RWPE1 (cell line): Measurements from ENCODE around the gene DISC1.

Source experiments
- CTCF ChIA-PET: fragments of 350-600 bp; sonication (Branson Sonifier 250); formaldehyde crosslinking; extraction: SDS; loops from one replicate; lab custom pipeline; 2021; lab: Yijun Ruan, JAX
- POLR2A ChIA-PET: fragments of 400-600 bp; formaldehyde crosslinking; extraction: SDS; loops from one replicate; lab custom pipeline; 2020; ENCODE audit warnings: antibody characterized with exemption; ENCODE audit not compliant: low non-redundant PET; lab: Yijun Ruan, JAX
- DNase-seq: peaks from one replicate; pipeline ENCODE4 v3.0.0; 2012; ENCODE audit warnings: low spot score
- H3K27ac ChIP-seq: fragments of 450-650 bp; 2 replicates; pipeline ENCODE4 v1.5.1; 2017
- TF ChIP-seq, protein P1 (sequence below): fragments of 450-650 bp; conservative IDR thresholded peaks from 2 replicates; pipeline ENCODE4 v1.5.1; 2017; ENCODE audit warnings: low read depth, mild to moderate bottlenecking

The DISC1 gene

DNA sequence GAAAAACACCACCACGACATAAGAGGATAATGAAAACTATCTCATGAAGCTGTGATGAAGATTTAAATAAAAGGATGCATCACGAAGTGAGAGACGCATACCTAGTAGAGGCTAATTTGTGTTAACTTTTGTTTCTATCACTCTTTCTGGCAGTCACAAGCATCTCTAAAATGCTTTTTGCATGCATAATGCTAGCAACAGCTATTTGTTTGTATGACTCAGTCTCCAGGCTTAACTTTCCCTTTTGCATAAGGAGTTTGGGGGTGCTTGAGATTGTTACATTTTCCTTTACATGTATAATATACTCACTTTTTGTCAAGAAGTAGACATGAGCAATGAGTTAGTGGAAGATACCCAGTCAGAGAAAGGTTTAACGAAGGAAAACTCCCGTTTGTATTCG, 385.4 kb downstream of the DISC1 start:
- ChIA-PET POLR2A (no interaction called here), CTCF (no interaction called here)
- DNase-seq = no peak
- TF ChIP-seq, protein P1, sequence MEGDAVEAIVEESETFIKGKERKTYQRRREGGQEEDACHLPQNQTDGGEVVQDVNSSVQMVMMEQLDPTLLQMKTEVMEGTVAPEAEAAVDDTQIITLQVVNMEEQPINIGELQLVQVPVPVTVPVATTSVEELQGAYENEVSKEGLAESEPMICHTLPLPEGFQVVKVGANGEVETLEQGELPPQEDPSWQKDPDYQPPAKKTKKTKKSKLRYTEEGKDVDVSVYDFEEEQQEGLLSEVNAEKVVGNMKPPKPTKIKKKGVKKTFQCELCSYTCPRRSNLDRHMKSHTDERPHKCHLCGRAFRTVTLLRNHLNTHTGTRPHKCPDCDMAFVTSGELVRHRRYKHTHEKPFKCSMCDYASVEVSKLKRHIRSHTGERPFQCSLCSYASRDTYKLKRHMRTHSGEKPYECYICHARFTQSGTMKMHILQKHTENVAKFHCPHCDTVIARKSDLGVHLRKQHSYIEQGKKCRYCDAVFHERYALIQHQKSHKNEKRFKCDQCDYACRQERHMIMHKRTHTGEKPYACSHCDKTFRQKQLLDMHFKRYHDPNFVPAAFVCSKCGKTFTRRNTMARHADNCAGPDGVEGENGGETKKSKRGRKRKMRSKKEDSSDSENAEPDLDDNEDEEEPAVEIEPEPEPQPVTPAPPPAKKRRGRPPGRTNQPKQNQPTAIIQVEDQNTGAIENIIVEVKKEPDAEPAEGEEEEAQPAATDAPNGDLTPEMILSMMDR = no peak
- H3K27ac ChIP-seq = no peak overlapping the region

DNA sequence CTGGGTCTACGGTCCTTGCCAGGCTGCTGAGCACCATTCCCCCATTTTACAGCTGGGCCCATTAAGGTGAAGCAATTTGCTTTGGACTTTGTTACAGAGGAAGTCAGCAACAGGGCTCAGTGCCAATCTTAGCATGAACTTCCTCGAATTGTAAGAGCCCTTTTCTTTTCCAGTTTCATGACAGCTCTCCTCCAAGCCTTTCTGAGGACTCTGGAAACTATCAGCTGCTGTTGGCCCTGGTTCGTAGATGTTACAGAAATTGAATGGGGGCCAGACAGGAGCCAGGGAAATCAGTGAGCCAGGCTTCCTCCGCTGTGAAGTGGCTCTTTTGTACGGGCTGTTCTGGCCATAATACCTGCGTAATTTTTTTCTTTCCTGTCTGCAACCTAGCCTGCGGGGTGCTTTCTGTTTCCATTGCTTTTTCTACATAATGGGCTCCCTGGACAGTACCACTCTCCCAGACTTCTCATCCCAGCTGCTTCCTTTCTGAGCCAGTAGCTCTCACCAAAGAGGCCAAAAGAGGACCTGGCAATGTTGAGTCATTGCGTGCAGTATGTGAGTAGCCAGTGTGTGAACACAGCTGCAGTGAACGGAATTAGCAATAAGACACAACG, 386.3 kb downstream of the DISC1 start:
- CTCF ChIA-PET = interaction anchor here (0.6 kb wide), 1 partner anchor 165 kb away, joined by 3 read pairs; no protein-coding TSS in a partner anchor
- TF ChIP-seq, protein P1 = no peak
- H3K27ac ChIP-seq = no peak overlapping the region
- no peak for DNase-seq
- POLR2A ChIA-PET = no interaction called here

DNA sequence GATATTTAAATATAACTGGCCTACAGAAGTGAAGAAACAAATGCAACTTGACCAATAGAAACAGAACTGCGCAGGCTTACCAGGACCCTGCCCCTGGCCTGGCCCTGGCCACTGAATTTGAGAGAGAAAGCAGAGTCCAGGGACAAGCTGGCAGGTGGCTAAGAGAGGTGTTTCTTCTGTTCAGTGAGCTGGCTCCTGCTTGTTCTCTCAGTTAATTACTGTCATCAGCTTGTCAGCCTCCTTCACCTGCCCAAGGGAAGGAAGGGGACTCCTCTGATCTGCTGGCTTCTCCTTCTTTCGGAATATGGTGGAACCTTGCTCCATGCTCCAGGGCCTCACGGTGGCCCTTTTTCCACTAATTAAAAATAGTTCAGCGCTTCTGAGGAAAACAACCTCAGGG, 388.4 kb downstream of the DISC1 start:
- H3K27ac ChIP-seq = no peak overlapping the region
- DNase-seq = no peak
- TF ChIP-seq, protein P1 = no peak
- POLR2A ChIA-PET = no interaction called here
- CTCF ChIA-PET = no interaction called here

DNA sequence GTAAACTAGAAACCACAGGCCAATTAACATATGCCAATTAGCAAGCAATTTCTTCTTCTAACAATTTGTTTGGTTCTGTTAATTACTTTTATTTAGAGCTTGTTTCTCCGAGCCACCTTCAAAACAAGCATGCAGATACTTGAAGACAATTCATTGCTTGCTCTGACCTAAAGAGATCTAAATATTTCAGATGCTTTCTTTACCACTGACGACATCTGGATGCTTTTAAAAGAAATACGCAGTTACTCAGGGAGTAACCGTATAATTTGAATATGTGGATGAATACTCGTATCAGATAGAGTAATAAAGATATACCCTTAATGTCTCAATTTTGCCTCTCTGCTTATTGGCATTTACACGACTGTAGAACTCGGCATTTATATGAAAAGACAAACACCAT, 390.0 kb downstream of the DISC1 start:
- CTCF ChIA-PET = no interaction called here
- POLR2A ChIA-PET = no interaction called here
- DNase-seq = no peak
- TF ChIP-seq, protein P1 = no peak
- H3K27ac ChIP-seq = no peak overlapping the region

DNA sequence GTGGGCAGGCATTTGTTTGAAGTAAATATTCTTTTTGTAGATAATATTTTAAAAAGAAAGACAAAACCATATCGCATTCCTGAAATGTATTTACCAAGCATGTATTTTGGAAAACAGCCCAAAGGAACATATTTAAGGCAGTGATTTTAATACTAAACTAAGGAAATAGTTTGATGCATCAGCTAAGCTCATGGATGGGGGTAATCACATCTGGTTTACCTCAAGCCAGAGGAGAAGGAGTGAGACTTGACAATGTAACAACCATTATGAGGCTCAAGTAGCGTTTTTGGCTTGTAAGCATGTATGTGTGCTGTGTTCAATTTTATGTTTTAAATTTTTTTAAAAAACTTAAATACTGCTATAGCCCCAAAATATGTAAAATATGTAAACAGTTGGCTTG, 390.5 kb downstream of the DISC1 start:
- DNase-seq = no peak
- TF ChIP-seq, protein P1 = no peak
- CTCF ChIA-PET = no interaction called here
- H3K27ac ChIP-seq = no peak overlapping the region
- POLR2A ChIA-PET = no interaction called here

DNA sequence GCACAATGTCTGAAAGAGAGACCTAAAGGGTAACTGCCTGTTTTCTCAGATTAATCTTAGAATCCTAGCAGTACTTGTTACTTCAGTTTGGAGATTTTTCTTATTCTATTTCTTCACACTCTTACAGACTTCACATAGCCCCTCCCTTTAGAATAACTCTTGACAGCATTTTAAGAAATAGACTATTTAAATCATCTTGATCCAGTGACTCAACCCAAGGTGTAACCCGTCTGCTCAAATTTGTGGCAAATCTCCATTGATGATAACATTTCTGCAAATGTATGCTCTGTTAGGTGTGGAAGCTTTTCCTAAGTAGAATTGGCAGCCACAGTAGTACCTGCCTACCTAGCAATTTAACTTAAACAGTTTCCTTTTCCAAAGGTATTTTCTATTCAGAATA, 391.2 kb downstream of the DISC1 start:
- CTCF ChIA-PET = interaction anchor here (1.0 kb wide), 1 partner anchor 576 kb away, joined by 3 read pairs; no protein-coding TSS in a partner anchor
- POLR2A ChIA-PET = no interaction called here
- TF ChIP-seq, protein P1 = no peak
- H3K27ac ChIP-seq = no peak overlapping the region
- DNase-seq = no peak
